Caco-2 (cell line): ENCODE data around the gene ZNF79. TPM values are rescaled to one million over a fixed set of nuclear protein-coding genes. Genes with fewer than 3 reads are reported as not detected.

Experiments used
- BruUV-seq: library from RNA; stranded (reverse); fragments of 400-500 nt; replicated peaks from 2 replicates; lab custom pipeline; 2021; lab: Mats Ljungman, UMichigan
- CTCF ChIA-PET: fragments of 300-600 bp; sonication (Branson Sonifier 250); formaldehyde crosslinking; loops from one replicate; lab custom pipeline; 2022; ENCODE audit warnings: antibody characterized with exemption; lab: Charles Lee
- POLR2A ChIA-PET: fragments of 300-600 bp; sonication (Branson Sonifier 250); formaldehyde crosslinking; loops from one replicate; lab custom pipeline; 2022; ENCODE audit warnings: antibody characterized with exemption; lab: Charles Lee
- DNase-seq, 2 experiments: peaks; one replicate each; pipeline versions ENCODE4 v3.0.0 to v3.0.0-alpha.2; 2020 to 2022
- H3K27me3 ChIP-seq: replicated peaks from 2 replicates; pipeline ENCODE4 v1.6.0; 2011; ENCODE audit warnings: low read length; ENCODE audit not compliant: control insufficient read depth, insufficient read depth
- H3K36me3 ChIP-seq: 2 replicates; pipeline ENCODE4 v1.5.1; 2011; ENCODE audit warnings: low read length; ENCODE audit not compliant: control insufficient read depth, insufficient read depth
- H3K4me1 ChIP-seq: fragments of 250-450 bp; sonication (Bioruptor Pico); 2 replicates; pipeline ENCODE4 v1.5.1; 2020; ENCODE audit warnings: mild to moderate bottlenecking
- H3K4me3 ChIP-seq: 2 replicates; pipeline ENCODE4 v1.5.1; 2011; ENCODE audit warnings: low read depth, mild to moderate bottlenecking, control low read depth, low read length
- H3K9me3 ChIP-seq: fragments of 250-450 bp; sonication (Bioruptor Pico); 2 replicates; pipeline ENCODE4 v1.5.1; 2020; ENCODE audit warnings: mild to moderate bottlenecking, moderate library complexity
- H3K27ac Mint-ChIP-seq: one replicate; pipeline ENCODE4 v1.8.0; 2022; ENCODE audit warnings: mixed read lengths; ENCODE audit not compliant: unreplicated experiment
- H3K27me3 Mint-ChIP-seq: one replicate; pipeline ENCODE4 v1.8.0; 2022; ENCODE audit warnings: mixed read lengths; ENCODE audit not compliant: insufficient read depth, unreplicated experiment
- H3K36me3 Mint-ChIP-seq: one replicate; pipeline ENCODE4 v1.8.0; 2022; ENCODE audit warnings: mild to moderate bottlenecking, mixed read lengths; ENCODE audit not compliant: insufficient read depth, unreplicated experiment
- H3K4me1 Mint-ChIP-seq: one replicate; pipeline ENCODE4 v1.8.0; 2022; ENCODE audit warnings: low read depth, mixed read lengths; ENCODE audit not compliant: unreplicated experiment
- H3K4me3 Mint-ChIP-seq: one replicate; pipeline ENCODE4 v1.8.0; 2022; ENCODE audit warnings: mild to moderate bottlenecking, moderate library complexity, mixed read lengths; ENCODE audit not compliant: unreplicated experiment
- H3K9me3 Mint-ChIP-seq: one replicate; pipeline ENCODE4 v1.8.0; 2022; ENCODE audit warnings: mixed read lengths; ENCODE audit not compliant: unreplicated experiment
- CTCF ChIP-seq, 2 experiments: fragments of 200-600 bp in 1 of 2; IDR thresholded peaks; 1 replicate in 1 of 2; 2 replicates in 1 of 2; pipeline versions ENCODE4 v1.5.1 to v1.8.0; 2011 to 2022; ENCODE audit warnings: antibody characterized with exemption in 1 of 2, control low read depth in 1 of 2, inconsistent platforms in 1 of 2, low read depth in 1 of 2, low read length in 1 of 2, mild to moderate bottlenecking in 1 of 2, moderate library complexity in 1 of 2; ENCODE audit not compliant: insufficient read depth in 1 of 2, severe bottlenecking in 1 of 2, unreplicated experiment in 1 of 2
- intact Hi-C: fragments of 100-400 bp; cut with micrococcal nuclease; formaldehyde crosslinking; loops from one replicate; pipeline ENCODE4 v1.10.0; 2022; ENCODE audit not compliant: unreplicated experiment
- total RNA-seq: library from RNA; stranded (reverse); gene quantifications from 2 replicates; pipeline ENCODE4 v1.2.3, GENCODE V29; 2022

The ZNF79 gene
- total RNA-seq, 1 experiment from 2014 or later, result 9.2 TPM

- Mint-ChIP-seq H3K27me3 (no peaks in the 10 kb centered on the region), H3K36me3 (peaks cover 32% of the 10 kb centered on the region), H3K4me1 (no peaks in the 10 kb centered on the region), H3K9me3 (no peaks in the 10 kb centered on the region), H3K4me3 (no peak overlapping the region), H3K27ac (no peak overlapping the region)
- no TSS peak for BruUV-seq
- CTCF ChIA-PET, result interaction anchor here (0.6 to 0.7 kb wide), 3 partner anchors 50 to 266 kb away, joined by 3 to 5 read pairs (median 4); no protein-coding TSS in a partner anchor
- Histone ChIP-seq H3K36me3 (no peaks in the 10 kb centered on the region; the same call in none of the 2 replicates), H3K27me3 (no peaks in the 10 kb centered on the region), H3K4me1 (no peaks in the 10 kb centered on the region), H3K4me3 (no peak overlapping the region), H3K9me3 (no peaks in the 10 kb centered on the region)
- no peak for DNase-seq
- TF ChIP-seq CTCF (IDR thresholded peaks at IDR 0.05; ENCODE audit: insufficient read depth in 1 of 2, low read depth in 1 of 2, low read length in 1 of 2, severe bottlenecking in 1 of 2, unreplicated experiment in 1 of 2), result no peak
- intact Hi-C loops, result no loop called here
- POLR2A ChIA-PET, result no interaction called here
These were observed 66.5 kb downstream of the ZNF79 start for GRCh38 chr9:127490535-127491230.

- Histone ChIP-seq H3K36me3 (no peaks in the 10 kb centered on the region; the same call in none of the 2 replicates), H3K9me3 (no peaks in the 10 kb centered on the region), H3K27me3 (no peaks in the 10 kb centered on the region), H3K4me3 (no peak overlapping the region), H3K4me1 (no peaks in the 10 kb centered on the region)
- CTCF ChIA-PET, result interaction anchor here (0.6 kb wide), 1 partner anchor 35 kb away, joined by 4 read pairs; no protein-coding TSS in a partner anchor
- BruUV-seq, result no TSS peak
- POLR2A ChIA-PET, result no interaction called here
- no peaks in the 10 kb centered on the region for H3K27me3 Mint-ChIP-seq
- TF ChIP-seq CTCF (IDR thresholded peaks at IDR 0.05; ENCODE audit: insufficient read depth in 1 of 2, low read depth in 1 of 2, low read length in 1 of 2, severe bottlenecking in 1 of 2, unreplicated experiment in 1 of 2), result no peak
- DNase-seq, result no peak
- no peaks in the 10 kb centered on the region for H3K4me1 Mint-ChIP-seq
- peaks cover 31% of the 10 kb centered on the region for H3K36me3 Mint-ChIP-seq
- no peaks in the 10 kb centered on the region for H3K9me3 Mint-ChIP-seq
- no peak overlapping the region for H3K4me3 Mint-ChIP-seq
- intact Hi-C loops, result no loop called here
- no peak overlapping the region for H3K27ac Mint-ChIP-seq
These were observed 67.3 kb downstream of the ZNF79 start for GRCh38 chr9:127491516-127491915.

GRCh38 chr9:127492616-127493015 is 68.4 kb downstream of the ZNF79 start:
- Mint-ChIP-seq H3K27ac (no peak overlapping the region), H3K36me3 (peaks cover 30% of the 10 kb centered on the region), H3K9me3 (no peaks in the 10 kb centered on the region), H3K4me1 (no peaks in the 10 kb centered on the region), H3K4me3 (no peak overlapping the region), H3K27me3 (no peaks in the 10 kb centered on the region)
- Histone ChIP-seq H3K27me3 (no peaks in the 10 kb centered on the region), H3K4me3 (no peak overlapping the region), H3K36me3 (no peaks in the 10 kb centered on the region; the same call in none of the 2 replicates), H3K4me1 (no peaks in the 10 kb centered on the region), H3K9me3 (no peaks in the 10 kb centered on the region)
- ChIA-PET CTCF (interaction anchor here (1.6 kb wide), 1 partner anchor 11 kb away, joined by 6 read pairs; no protein-coding TSS in a partner anchor), POLR2A (no interaction called here)
- intact Hi-C loops, result no loop called here
- no TSS peak for BruUV-seq
- no peak for TF ChIP-seq CTCF (IDR thresholded peaks at IDR 0.05; ENCODE audit: insufficient read depth in 1 of 2, low read depth in 1 of 2, low read length in 1 of 2, severe bottlenecking in 1 of 2, unreplicated experiment in 1 of 2)
- DNase-seq, result no peak
